ENCODE data around the gene DENND5B.

- TF ChIP-seq CTCF (IDR thresholded peaks at IDR 0.05), result no peak
- TF ChIP-seq POLR2A (IDR thresholded peaks at IDR 0.05), result no peak
- no peak for TF ChIP-seq EP300 (IDR thresholded peaks at IDR 0.05; ENCODE audit: low read depth)
- no peak for TF ChIP-seq POLR2AphosphoS5 (IDR thresholded peaks at IDR 0.05)
Measured at GRCh38 chr12:31444736-31445135, 146.2 kb downstream of the DENND5B start.
